ENCODE results near the gene MKRN2.
"Not testable (repeated sequence)": the region's sequence is repeated elsewhere in the genome, so short reads cannot be mapped to it uniquely, and the experiment has no call there.

MKRN2 gene

DNA sequence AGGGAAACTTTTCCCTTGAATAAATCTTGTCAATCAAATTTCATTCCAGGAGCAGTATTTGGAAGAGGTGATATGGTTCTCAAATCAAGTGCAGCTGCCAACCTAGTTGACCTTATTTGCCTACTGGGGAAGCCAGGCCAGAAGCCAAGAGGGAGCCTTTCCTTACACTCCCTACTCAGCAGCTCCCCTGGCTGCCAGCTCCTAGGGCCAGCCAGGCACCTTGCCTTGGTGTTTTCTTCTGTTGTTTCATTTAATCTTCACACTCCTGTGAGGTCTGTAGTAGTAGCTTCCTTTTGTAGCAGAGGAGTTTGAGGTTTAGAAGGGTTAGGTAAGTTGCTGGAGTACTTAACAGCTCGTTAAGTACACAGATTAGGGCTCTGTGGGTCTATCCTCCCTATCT lies 34.2 kb upstream of the MKRN2 start:
- no peaks in the 10 kb centered on the region for H3K4me1 ChIP-seq (ENCODE audit: control insufficient read depth in 1 of 2, insufficient read depth in 2 of 2, low read length in 2 of 2)
- no peaks in the 10 kb centered on the region for H3K27me3 ChIP-seq (ENCODE audit: low read depth, low read length)
- H3K4me3 ChIP-seq (ENCODE audit: low read depth in 1 of 2, low read length in 2 of 2), result no peak overlapping the region
- no peak overlapping the region for H3K27ac ChIP-seq (ENCODE audit: low read length)
- H3K9me3 ChIP-seq (ENCODE audit: control insufficient read depth in 1 of 2, low read length in 2 of 2), result no peaks in the 10 kb centered on the region
- H3K36me3 ChIP-seq (ENCODE audit: control insufficient read depth in 1 of 2, insufficient read depth in 2 of 2, low read length in 2 of 2), result peaks cover 8 to 31% of the 10 kb centered on the region in 2 donors

DNA sequence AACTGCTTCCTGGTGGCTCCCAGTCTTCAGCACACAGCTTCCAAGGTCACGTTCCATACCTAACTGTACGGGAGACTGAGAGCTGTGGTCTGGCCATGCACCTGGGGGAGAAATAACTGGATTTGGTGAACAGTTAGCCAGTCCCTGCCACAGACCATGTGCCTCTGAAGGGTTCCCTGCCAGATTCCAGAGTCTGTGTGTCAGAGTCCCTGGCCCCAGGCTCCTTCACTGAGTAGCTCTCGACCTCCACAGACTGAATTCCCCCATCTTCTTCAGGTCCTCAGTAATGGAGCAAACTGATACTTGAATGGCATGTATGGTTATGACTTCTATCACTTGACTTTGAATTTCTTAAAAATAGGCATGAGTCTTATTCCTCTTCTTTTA lies 29.1 kb upstream of the MKRN2 start:
- H3K27me3 ChIP-seq (ENCODE audit: low read depth, low read length), result no peaks in the 10 kb centered on the region
- peaks cover 41 to 55% of the 10 kb centered on the region in 2 donors for H3K36me3 ChIP-seq (ENCODE audit: control insufficient read depth in 1 of 2, insufficient read depth in 2 of 2, low read length in 2 of 2)
- no peaks in the 10 kb centered on the region for H3K4me1 ChIP-seq (ENCODE audit: control insufficient read depth in 1 of 2, insufficient read depth in 2 of 2, low read length in 2 of 2)
- no peak overlapping the region for H3K27ac ChIP-seq (ENCODE audit: low read length)
- H3K9me3 ChIP-seq (ENCODE audit: control insufficient read depth in 1 of 2, low read length in 2 of 2), result no peaks in the 10 kb centered on the region
- H3K4me3 ChIP-seq (ENCODE audit: low read depth in 1 of 2, low read length in 2 of 2), result no peak overlapping the region

DNA sequence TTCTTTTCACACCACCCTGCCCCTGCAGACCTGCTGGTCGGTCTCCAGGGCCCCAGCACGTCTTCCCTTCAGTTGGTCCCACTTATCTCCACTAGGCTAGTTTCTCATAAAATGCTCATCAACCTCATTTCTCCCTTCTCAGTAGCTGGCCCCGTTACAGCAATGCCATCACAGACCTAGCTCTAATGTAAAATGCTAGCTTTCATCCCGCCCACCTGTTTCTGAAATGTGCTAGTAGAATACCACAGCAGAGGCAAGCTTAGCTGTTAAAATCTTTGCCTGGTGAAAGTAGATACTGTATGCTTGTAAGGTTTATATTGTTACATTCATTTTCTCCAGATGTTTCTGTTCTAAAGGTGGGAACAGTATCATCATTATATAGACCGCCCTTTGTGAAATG lies 24.7 kb upstream of the MKRN2 start:
- H3K36me3 ChIP-seq (ENCODE audit: control insufficient read depth in 1 of 2, insufficient read depth in 2 of 2, low read length in 2 of 2), result peaks cover 39 to 46% of the 10 kb centered on the region in 2 donors
- H3K27ac ChIP-seq (ENCODE audit: low read length), result no peak overlapping the region
- no peaks in the 10 kb centered on the region for H3K27me3 ChIP-seq (ENCODE audit: low read depth, low read length)
- no peaks in the 10 kb centered on the region for H3K4me1 ChIP-seq (ENCODE audit: control insufficient read depth in 1 of 2, insufficient read depth in 2 of 2, low read length in 2 of 2)
- no peak overlapping the region for H3K4me3 ChIP-seq (ENCODE audit: low read depth in 1 of 2, low read length in 2 of 2)
- no peaks in the 10 kb centered on the region for H3K9me3 ChIP-seq (ENCODE audit: control insufficient read depth in 1 of 2, low read length in 2 of 2)

DNA sequence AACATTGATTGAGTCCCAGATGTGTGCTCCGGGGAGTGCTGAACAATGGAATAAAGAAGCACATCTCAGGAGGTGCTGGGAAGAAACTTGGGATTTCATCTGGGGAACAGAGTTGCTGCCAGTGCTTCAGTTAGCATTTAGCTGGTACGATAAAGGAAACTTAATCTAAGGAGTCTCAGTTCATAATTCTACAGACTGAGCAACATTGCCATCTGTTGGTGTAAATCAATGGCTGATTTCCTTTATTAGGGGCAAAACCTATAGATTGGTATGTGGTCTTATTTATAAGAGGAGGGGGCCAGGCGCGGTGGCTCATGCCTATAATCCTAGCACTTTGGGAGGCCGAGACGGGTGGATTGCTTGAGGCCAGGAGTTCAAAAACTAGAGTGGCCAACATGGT lies 20.5 kb upstream of the MKRN2 start:
- no peaks in the 10 kb centered on the region for H3K9me3 ChIP-seq (ENCODE audit: control insufficient read depth in 1 of 2, low read length in 2 of 2)
- H3K4me1 ChIP-seq (ENCODE audit: control insufficient read depth in 1 of 2, insufficient read depth in 2 of 2, low read length in 2 of 2), result no peaks in the 10 kb centered on the region
- H3K27ac ChIP-seq (ENCODE audit: low read length), result no peak overlapping the region
- H3K36me3 ChIP-seq (ENCODE audit: control insufficient read depth in 1 of 2, insufficient read depth in 2 of 2, low read length in 2 of 2), result peaks cover 16 to 27% of the 10 kb centered on the region in 2 donors
- H3K27me3 ChIP-seq (ENCODE audit: low read depth, low read length), result no peaks in the 10 kb centered on the region
- no peak overlapping the region for H3K4me3 ChIP-seq (ENCODE audit: low read depth in 1 of 2, low read length in 2 of 2)

DNA sequence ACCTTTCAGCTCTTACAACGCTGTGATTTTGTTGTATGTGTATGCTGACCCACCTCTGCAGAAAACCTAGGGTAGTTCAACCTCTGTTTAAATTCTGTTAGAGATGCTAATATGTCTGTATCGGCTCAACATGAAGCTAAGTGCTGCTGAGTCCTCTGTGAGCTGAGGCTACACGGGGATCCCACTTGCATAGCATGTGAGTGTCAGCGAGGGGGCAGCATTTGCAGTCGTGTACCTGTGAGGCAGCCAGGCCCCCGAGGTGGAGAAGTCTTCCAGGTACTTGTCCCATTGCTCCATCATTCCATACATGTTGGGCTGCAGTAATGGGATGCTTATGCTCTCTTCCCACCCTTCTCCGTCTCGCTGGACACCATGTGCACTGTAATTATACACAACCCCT lies 15.3 kb upstream of the MKRN2 start:
- no peak overlapping the region for H3K27ac ChIP-seq (ENCODE audit: low read length)
- H3K9me3 ChIP-seq (ENCODE audit: control insufficient read depth in 1 of 2, low read length in 2 of 2), result no peaks in the 10 kb centered on the region
- H3K4me3 ChIP-seq (ENCODE audit: low read depth in 1 of 2, low read length in 2 of 2), result no peak overlapping the region

DNA sequence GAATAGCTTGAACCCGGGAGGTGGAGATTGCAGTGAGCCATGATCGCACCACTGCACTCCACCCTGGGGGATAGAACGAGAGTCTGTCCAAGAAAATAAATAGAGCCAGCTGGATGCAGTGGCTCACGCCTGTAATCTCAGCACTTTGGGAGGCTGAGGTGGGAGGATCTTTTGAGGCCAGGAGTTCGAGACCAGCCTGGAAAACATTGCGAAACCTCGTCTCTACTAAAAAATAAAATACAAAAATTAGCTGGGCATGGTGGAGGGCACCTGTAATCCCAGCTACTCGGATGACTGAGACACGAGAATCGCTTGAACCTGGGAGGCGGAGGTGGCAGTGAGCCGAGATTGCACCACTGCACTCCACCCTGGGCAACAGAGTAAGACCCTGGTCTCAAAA lies 13.4 kb upstream of the MKRN2 start:
- H3K27ac ChIP-seq (ENCODE audit: low read length); H3K9me3 ChIP-seq (ENCODE audit: control insufficient read depth in 1 of 2, low read length in 2 of 2); H3K4me3 ChIP-seq (ENCODE audit: low read depth in 1 of 2, low read length in 2 of 2); H3K36me3 ChIP-seq (ENCODE audit: control insufficient read depth in 1 of 2, insufficient read depth in 2 of 2, low read length in 2 of 2); H3K27me3 ChIP-seq (ENCODE audit: low read depth, low read length); H3K4me1 ChIP-seq (ENCODE audit: control insufficient read depth in 1 of 2, insufficient read depth in 2 of 2, low read length in 2 of 2): not testable (repeated sequence)

More for the DNA sequence above, 15.3 kb upstream of the MKRN2 start:
- Histone ChIP-seq H3K36me3 (ENCODE audit: control insufficient read depth in 1 of 2, insufficient read depth in 2 of 2, low read length in 2 of 2) (peaks cover 0 to 7% of the 10 kb centered on the region in 2 donors), H3K27me3 (ENCODE audit: low read depth, low read length) (no peaks in the 10 kb centered on the region), H3K4me1 (ENCODE audit: control insufficient read depth in 1 of 2, insufficient read depth in 2 of 2, low read length in 2 of 2) (no peaks in the 10 kb centered on the region)

DNA sequence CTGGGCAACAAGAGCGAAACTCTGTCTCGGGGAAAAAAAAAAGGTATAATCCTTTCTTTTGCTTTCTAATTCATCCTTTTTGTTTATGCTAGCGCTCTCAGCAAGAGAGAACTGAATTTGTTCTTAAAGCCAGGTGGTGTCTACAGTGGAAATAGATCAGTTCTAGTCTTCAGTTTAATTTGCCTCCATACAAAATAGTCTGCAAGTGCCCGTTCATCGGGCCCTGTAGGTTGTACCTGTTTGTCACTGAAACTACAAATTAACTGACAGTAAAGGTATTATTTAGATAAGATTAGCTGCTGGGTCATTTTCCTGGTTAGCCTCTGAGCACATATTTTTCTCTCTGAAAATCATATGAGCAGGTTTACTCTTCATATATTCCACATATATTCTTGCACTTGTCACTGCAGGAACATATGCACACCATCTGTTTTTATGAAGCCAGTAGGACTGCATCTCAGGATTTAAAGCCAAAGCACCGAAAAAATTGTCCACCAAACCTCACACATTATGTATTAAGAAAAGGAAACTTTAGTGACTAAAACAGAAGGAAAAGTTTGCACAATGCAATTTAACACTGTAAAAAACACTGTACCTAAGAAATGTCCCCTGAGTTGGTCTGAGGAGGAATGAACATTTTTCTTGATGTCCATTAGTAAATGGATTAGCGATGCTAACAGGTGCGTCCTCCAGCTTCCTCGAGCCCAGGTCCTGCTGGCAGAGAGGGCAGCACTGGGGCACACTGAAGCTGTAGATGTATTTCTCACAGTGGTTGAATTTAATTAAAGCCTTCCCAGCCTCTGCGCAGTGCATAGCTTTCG lies 12.0 kb upstream of the MKRN2 start:
- H3K27me3 ChIP-seq (ENCODE audit: low read depth, low read length), result no peaks in the 10 kb centered on the region
- H3K36me3 ChIP-seq (ENCODE audit: control insufficient read depth in 1 of 2, insufficient read depth in 2 of 2, low read length in 2 of 2), result peaks cover 0 to 6% of the 10 kb centered on the region in 2 donors
- no peaks in the 10 kb centered on the region for H3K9me3 ChIP-seq (ENCODE audit: control insufficient read depth in 1 of 2, low read length in 2 of 2)
- peak overlapping the region in 1 of 2 donors; percentile 14 for H3K4me3 ChIP-seq (ENCODE audit: low read depth in 1 of 2, low read length in 2 of 2)
- H3K27ac ChIP-seq (ENCODE audit: low read length), result peak overlapping the region; percentile 28
- no peaks in the 10 kb centered on the region for H3K4me1 ChIP-seq (ENCODE audit: control insufficient read depth in 1 of 2, insufficient read depth in 2 of 2, low read length in 2 of 2)

DNA sequence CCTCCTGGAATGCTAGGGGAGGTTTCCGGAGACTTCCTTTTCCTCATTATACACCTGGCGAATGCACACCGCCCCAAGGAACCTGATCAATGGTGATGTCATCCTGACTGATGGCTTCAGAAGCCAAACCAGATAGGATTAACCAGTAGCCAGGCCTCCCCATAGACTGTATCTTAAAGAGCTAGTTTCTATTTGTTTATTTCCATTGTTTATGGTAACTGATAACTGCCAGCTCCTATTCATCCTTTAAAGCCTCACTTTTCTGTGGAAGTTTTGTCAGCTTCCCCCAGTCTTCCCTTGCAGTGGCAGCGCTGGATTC lies 11.5 kb upstream of the MKRN2 start, which contains the start of gene MKRN2OS:
TSS of gene MKRN2OS (minus strand) at position 27 of the 319 bp plus-strand sequence. CDS start 35 bp downstream, outside the sequence.
- peak within 1 kb of the TSS in 1 of 2 donors; percentile 14 for H3K4me3 ChIP-seq (ENCODE audit: low read depth in 1 of 2, low read length in 2 of 2)
- H3K4me1 ChIP-seq (ENCODE audit: control insufficient read depth in 1 of 2, insufficient read depth in 2 of 2, low read length in 2 of 2), result no peaks in the 10 kb centered on the region
- H3K36me3 ChIP-seq (ENCODE audit: control insufficient read depth in 1 of 2, insufficient read depth in 2 of 2, low read length in 2 of 2), result peaks cover 0 to under 1% of the 10 kb centered on the region in 2 donors
- H3K9me3 ChIP-seq (ENCODE audit: control insufficient read depth in 1 of 2, low read length in 2 of 2), result no peaks in the 10 kb centered on the region
- no peaks in the 10 kb centered on the region for H3K27me3 ChIP-seq (ENCODE audit: low read depth, low read length)
- H3K27ac ChIP-seq (ENCODE audit: low read length), result peak within 1 kb of the TSS; percentile 28

DNA sequence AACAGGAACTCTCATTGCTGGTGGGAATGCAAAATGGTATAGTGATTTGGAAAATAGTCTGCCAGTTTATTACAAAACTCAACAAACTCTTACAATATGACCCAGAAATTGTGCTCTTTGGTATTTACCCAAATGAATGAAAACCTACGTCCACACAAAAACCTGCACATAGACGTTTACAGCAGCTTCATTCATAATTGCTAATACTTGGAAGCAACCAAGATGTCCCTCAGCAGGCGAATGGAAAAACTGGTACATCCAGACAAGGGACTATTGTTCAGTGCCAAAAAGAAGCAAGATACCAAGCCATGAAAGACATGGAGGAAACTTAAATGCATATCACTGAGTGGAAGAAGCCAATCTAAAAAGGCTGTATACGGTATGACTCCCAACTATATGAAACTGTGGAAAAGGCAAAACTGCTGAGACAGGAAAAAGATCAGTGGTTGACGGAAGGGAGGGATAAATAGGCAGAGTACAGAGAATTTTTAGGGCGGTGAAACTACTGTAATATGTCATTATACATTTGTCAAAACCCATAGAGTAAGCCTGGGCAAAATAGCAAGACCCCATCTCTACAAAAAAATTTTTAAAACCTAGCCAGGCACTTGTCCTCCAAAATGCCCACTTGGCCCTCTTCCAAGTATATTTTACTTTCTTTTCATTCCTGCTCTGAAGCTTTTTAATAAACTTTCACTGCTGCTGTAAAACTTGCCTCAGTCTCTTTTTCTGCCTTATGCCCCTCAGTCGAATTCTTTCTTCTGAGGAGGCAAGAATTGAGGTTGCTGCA lies 6.7 kb upstream of the MKRN2 start:
- no peak overlapping the region for H3K27ac ChIP-seq (ENCODE audit: low read length)
- peaks cover 0 to 3% of the 10 kb centered on the region in 2 donors for H3K4me1 ChIP-seq (ENCODE audit: control insufficient read depth in 1 of 2, insufficient read depth in 2 of 2, low read length in 2 of 2)
- H3K36me3 ChIP-seq (ENCODE audit: control insufficient read depth in 1 of 2, insufficient read depth in 2 of 2, low read length in 2 of 2), result no peaks in the 10 kb centered on the region
- peaks cover 4% of the 10 kb centered on the region for H3K27me3 ChIP-seq (ENCODE audit: low read depth, low read length)
- H3K9me3 ChIP-seq (ENCODE audit: control insufficient read depth in 1 of 2, low read length in 2 of 2), result no peaks in the 10 kb centered on the region
- H3K4me3 ChIP-seq (ENCODE audit: low read depth in 1 of 2, low read length in 2 of 2), result no peak overlapping the region

DNA sequence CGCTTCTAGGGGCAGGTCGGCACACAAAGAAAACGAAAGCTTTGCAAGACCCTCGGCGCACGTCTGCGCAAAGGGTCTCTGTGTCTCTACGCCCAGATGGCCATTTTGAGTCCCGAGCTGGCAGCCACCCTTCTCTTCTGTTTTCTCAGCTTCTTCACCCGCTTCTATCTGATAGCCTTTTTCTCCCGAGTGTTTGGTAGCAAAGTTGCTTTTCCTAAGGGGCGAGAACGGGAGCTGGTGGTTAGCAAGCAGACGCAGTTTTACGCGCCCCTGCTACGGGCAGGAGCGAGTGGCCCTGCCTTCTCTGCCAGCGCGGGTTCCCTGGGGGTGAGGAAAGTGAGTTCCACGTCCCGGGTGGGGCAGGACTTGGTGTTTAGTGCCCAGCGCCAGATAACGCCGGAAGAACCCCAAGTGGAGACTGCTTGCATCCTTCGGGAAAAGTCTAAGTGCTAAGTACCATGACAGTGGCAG lies 2.9 kb upstream of the MKRN2 start:
- H3K27ac ChIP-seq (ENCODE audit: low read length), result no peak overlapping the region
- H3K4me1 ChIP-seq (ENCODE audit: control insufficient read depth in 1 of 2, insufficient read depth in 2 of 2, low read length in 2 of 2), result peaks cover 4 to 16% of the 10 kb centered on the region in 2 donors

DNA sequence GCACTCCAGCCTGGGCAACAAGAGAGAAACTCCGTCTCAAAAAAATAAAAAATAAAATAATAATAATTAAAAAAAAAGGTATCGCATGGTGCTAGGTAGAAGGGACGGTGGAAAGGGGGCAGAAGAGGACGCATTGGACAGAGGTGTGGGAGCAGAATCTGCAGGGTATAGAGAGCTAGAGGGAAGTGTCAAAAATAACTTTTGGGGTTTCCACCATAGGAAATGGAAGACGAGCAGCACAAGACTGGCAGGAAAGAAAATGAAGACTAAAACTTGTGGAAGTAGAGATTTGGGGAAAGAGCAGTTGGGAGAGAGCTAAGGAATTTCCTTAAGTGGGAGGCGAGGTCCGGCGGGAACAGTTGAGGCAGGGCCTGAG lies 585 bp upstream of the MKRN2 start:
- H3K27ac ChIP-seq (ENCODE audit: low read length), result peak overlapping the region; percentile 86
- H3K27me3 ChIP-seq (ENCODE audit: low read depth, low read length), result peaks cover 4% of the 10 kb centered on the region
- no peaks in the 10 kb centered on the region for H3K9me3 ChIP-seq (ENCODE audit: control insufficient read depth in 1 of 2, low read length in 2 of 2)
- H3K4me3 ChIP-seq (ENCODE audit: low read depth in 1 of 2, low read length in 2 of 2), result peak overlapping the region; percentile 76 to 77
- H3K4me1 ChIP-seq (ENCODE audit: control insufficient read depth in 1 of 2, insufficient read depth in 2 of 2, low read length in 2 of 2), result peaks cover 4 to 39% of the 10 kb centered on the region in 2 donors
- no peaks in the 10 kb centered on the region for H3K36me3 ChIP-seq (ENCODE audit: control insufficient read depth in 1 of 2, insufficient read depth in 2 of 2, low read length in 2 of 2)

More for the DNA sequence above, 2.9 kb upstream of the MKRN2 start:
- no peaks in the 10 kb centered on the region for H3K9me3 ChIP-seq (ENCODE audit: control insufficient read depth in 1 of 2, low read length in 2 of 2)
- peaks cover 4% of the 10 kb centered on the region for H3K27me3 ChIP-seq (ENCODE audit: low read depth, low read length)
- H3K4me3 ChIP-seq (ENCODE audit: low read depth in 1 of 2, low read length in 2 of 2), result peak overlapping the region; percentile 57 to 60
- H3K36me3 ChIP-seq (ENCODE audit: control insufficient read depth in 1 of 2, insufficient read depth in 2 of 2, low read length in 2 of 2), result no peaks in the 10 kb centered on the region
